HFF-Myc (cell line): ENCODE data around the gene PRDM16.

ENCODE experiments used
- DNase-seq: peaks from one replicate; pipeline ENCODE4 v3.0.0-alpha.2; 2011; ENCODE audit warnings: low read depth; ENCODE audit errors: extremely low read depth
- H3K4me3 ChIP-seq: replicated peaks from 2 replicates; pipeline ENCODE4 v1.5.1; 2011; ENCODE audit warnings: low read depth, mild to moderate bottlenecking, control low read depth, low read length
- TF ChIP-seq, protein P1 (sequence below): IDR thresholded peaks from 2 replicates; pipeline ENCODE4 v1.5.1; 2012; ENCODE audit warnings: mild to moderate bottlenecking, low read depth, low read length, control low read depth; ENCODE audit errors: missing control alignments

Gene PRDM16

GRCh38 chr1:3082051-3082450, 13.0 kb downstream of the PRDM16 start:
- no peak for DNase-seq
- TF ChIP-seq, protein P1, sequence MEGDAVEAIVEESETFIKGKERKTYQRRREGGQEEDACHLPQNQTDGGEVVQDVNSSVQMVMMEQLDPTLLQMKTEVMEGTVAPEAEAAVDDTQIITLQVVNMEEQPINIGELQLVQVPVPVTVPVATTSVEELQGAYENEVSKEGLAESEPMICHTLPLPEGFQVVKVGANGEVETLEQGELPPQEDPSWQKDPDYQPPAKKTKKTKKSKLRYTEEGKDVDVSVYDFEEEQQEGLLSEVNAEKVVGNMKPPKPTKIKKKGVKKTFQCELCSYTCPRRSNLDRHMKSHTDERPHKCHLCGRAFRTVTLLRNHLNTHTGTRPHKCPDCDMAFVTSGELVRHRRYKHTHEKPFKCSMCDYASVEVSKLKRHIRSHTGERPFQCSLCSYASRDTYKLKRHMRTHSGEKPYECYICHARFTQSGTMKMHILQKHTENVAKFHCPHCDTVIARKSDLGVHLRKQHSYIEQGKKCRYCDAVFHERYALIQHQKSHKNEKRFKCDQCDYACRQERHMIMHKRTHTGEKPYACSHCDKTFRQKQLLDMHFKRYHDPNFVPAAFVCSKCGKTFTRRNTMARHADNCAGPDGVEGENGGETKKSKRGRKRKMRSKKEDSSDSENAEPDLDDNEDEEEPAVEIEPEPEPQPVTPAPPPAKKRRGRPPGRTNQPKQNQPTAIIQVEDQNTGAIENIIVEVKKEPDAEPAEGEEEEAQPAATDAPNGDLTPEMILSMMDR: no peak
- no peak overlapping the region for H3K4me3 ChIP-seq

DNA sequence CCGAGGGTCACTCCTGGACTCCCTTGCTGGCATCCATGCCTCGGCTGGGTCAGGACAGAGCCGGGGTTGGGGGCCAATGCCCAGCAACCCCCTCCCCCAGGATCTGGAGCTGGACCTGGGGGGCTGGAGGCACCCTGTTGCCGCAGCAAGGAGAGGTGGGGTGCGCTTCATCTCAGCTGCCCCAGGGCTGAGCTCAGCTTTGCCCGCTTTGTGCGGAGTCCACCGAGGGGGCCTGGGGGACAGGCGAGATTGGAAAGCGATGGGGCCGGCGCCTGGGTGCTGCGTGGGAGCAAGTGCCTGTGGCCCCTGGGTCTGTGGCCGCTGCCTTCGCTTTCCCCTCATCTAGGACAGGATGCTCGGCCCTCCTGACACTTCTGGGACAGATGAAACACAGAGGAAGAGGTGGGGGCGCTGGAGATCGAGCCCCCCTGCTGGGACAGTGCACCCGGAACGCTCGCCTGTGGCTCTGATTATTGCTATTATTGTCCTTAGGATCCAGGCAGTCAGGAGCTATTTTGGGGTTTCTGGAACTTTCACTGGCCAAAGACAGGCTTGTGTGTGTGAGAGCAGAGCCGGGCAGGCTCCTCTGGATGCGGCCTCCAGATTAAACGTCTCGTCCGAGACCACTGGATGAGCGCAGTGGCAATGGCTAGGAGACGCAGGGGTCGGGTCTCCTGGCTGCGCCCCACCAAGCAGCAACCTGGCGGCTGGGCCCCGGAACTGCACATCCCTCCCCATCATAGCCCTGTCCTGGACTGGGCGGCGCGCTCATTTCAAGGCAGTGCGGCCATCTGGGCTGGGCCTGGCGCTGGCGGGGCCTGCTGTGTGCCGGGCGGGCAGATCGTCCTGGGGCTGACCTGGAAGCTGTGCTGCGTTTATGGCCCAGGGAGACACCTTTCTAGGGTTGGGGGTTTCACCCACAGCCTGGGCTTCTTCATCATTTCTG, 13.8 kb downstream of the PRDM16 start:
- TF ChIP-seq, protein P1: no peak
- no peak overlapping the region for H3K4me3 ChIP-seq
- no peak for DNase-seq

- H3K4me3 ChIP-seq: no peak overlapping the region
- TF ChIP-seq, protein P1: no peak
- no peak for DNase-seq
Measured at GRCh38 chr1:3084154-3084553, 15.2 kb downstream of the PRDM16 start.

DNA sequence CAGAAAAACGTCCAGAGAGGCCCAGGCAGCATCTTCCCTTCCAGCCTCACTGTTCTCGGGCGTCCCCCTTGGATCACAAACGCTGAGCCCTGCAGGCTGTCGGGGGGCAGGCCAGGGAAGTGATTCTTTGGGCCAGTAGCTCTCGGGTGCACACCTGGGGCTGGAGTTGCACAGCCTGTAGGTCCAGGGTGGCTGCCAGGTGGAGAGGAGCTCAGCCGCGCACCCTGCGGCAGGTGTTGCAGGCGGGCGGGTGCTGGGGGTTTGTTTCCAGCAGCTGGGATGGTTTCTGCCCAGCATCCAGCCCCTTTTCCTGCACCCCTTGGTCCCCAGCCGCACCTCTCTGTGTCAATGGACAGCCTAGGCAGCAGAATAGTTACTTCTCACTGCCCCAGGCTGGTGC, 15.7 kb downstream of the PRDM16 start:
- TF ChIP-seq, protein P1: no peak
- DNase-seq: no peak
- no peak overlapping the region for H3K4me3 ChIP-seq

DNA sequence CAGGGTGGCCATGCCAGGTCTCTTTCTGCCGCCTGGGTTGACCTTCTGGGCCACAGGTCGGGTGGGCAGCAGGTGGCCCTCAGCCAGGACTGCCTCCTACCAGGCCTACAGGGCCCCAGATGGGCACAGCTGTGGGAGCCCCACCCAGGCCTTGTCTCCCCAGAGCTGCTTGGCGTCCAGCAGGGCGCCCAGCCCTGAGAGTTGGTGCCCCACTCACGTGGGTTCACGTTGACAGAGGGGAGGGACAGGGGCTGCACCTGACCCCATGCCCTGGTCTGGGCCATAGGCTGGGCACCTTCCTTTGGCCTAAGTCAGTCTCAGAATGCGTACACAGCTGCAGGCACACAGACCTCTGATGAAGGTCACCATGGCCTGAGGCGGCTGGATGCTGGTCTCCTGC, 16.7 kb downstream of the PRDM16 start:
- DNase-seq: no peak
- TF ChIP-seq, protein P1: no peak
- H3K4me3 ChIP-seq: no peak overlapping the region

DNA sequence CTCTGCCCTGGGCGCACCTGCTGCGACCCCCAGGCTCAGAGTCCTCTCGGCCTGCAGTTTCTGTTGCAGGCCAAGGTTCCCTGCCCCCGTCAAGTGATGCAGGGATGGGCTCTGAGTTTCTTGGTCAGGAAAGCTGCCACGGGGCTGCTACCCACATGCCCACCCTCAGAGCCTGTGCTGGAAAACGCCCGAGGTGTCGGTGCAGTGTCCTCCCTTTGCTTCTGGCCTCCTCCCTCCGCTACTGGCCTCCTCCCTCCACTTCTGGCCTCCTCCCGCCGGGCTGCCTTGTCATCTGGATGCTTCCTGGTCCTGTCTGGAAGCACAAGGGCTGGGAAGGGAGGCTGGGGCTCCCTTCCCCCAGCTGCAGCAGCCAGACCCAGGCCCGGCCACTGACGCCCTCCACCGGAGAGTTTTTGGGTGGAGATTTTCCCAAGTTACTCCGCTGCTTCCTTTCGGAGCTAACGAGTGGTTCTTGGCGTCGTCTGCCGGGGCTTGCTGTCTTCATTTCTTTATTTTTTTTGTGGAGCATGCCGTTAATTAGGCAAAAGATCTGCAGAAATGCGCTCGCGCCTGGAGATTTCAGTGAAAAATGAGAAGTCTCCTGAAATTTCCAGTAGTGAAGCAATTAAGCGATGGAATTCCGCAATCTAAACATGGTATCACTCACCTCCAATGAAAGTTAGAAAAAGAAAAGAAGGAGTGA, 17.4 kb downstream of the PRDM16 start:
- TF ChIP-seq, protein P1: no peak
- H3K4me3 ChIP-seq: no peak overlapping the region
- DNase-seq: no peak
